Spleen (tissue), 11 donors: ENCODE results near the gene CHCHD3. TPM values are rescaled to one million over a fixed set of nuclear protein-coding genes. Genes with fewer than 3 reads are reported as not detected.

ENCODE experiments used
- DNase-seq: peaks from one replicate; pipeline ENCODE4 v3.0.0-alpha.2; 2020
- H3K27ac ChIP-seq, 8 donors: fragments of 200-600 bp; sonication (generic) in 7 of 8; 1 replicate in 4 of 8; 2 replicates in 4 of 8; pipeline versions ENCODE4 v1.5.0 to v1.8.0; 2016 to 2021; ENCODE audit warnings: inconsistent platforms in 4 of 8, mild to moderate bottlenecking in 4 of 8, moderate library complexity in 1 of 8
- H3K27me3 ChIP-seq, 7 donors: fragments of 200-600 bp; sonication (generic) in 6 of 7; replicated peaks in 1 of 7; 1 replicate in 4 of 7; 2 replicates in 3 of 7; pipeline versions ENCODE4 v1.5.0 to v1.8.0; 2016 to 2021; ENCODE audit warnings: inconsistent platforms in 3 of 7, mild to moderate bottlenecking in 1 of 7
- H3K36me3 ChIP-seq, 6 donors: fragments of 200-600 bp; sonication (generic) in 5 of 6; 1 replicate in 4 of 6; 2 replicates in 2 of 6; pipeline versions ENCODE4 v1.5.0 to v1.8.0; 2016 to 2021; ENCODE audit warnings: inconsistent platforms in 2 of 6
- H3K4me1 ChIP-seq, 6 donors: fragments of 200-600 bp; sonication (generic) in 5 of 6; 1 replicate in 3 of 6; 2 replicates in 3 of 6; pipeline versions ENCODE4 v1.5.0 to v1.8.0; 2016 to 2021; ENCODE audit warnings: inconsistent platforms in 3 of 6
- H3K4me3 ChIP-seq, 8 donors: fragments of 200-600 bp; sonication (generic) in 7 of 8; 1 replicate in 4 of 8; 2 replicates in 4 of 8; pipeline versions ENCODE4 v1.5.0 to v1.8.0; 2016 to 2021; ENCODE audit warnings: inconsistent platforms in 4 of 8, mild to moderate bottlenecking in 4 of 8, moderate library complexity in 2 of 8
- H3K9me3 ChIP-seq, 8 donors: fragments of 200-600 bp; sonication (generic) in 7 of 8; 1 replicate in 4 of 8; 2 replicates in 4 of 8; pipeline versions ENCODE4 v1.5.0 to v1.8.0; 2016 to 2021; ENCODE audit warnings: inconsistent platforms in 4 of 8
- POLR2A ChIP-seq, 3 donors: fragments of 450-650 bp; IDR thresholded peaks; one replicate each; pipeline ENCODE4 v1.5.1; 2017; ENCODE audit warnings: antibody characterized with exemption in 3 of 3, mild to moderate bottlenecking in 1 of 3
- POLR2AphosphoS5 ChIP-seq, 3 donors: sonication (generic); formaldehyde crosslinking; IDR thresholded peaks; one replicate each; pipeline ENCODE4 v1.5.1; 2017; ENCODE audit warnings: antibody characterized with exemption in 3 of 3
- WGBS, 5 donors: extraction: QIAGEN DNeasy Blood & Tissue Kit in 3 of 5; methylation state at CpG; one replicate each; pipeline versions ENCODE4 v1.1.5 to v1.1.7; 2013 to 2018; 5-methylcytosine and 5-hydroxymethylcytosine counted together
- intact Hi-C: fragments of 100-400 bp; cut with DNase I; formaldehyde crosslinking; loops from one replicate; pipeline ENCODE4 v1.15.0; 2023; ENCODE audit warnings: low total_unique reads
- polyA plus RNA-seq, 3 donors: library from polyadenylated mRNA; stranded (reverse); fragments of 200-250 nt; gene quantifications; one replicate each; pipeline ENCODE4 v1.2.1, GENCODE V29; 2013
- total RNA-seq, 7 donors: library from RNA; depleted of rRNA in 3 of 7; stranded (reverse); fragments of >200 nt in 3 of 7; fragmentation: NEBNext Ultra II Directional in 4 of 7; extraction: Animal tissue kit (Norgen Biotek cat#: 25700) in 4 of 7; gene quantifications; one replicate each; pipeline versions ENCODE4 v1.1.0 to v1.2.1, GENCODE V29; 2016 to 2021
- TF ChIP-seq, protein P1 (sequence below), 11 experiments: fragments of 200-600 bp in 7 of 11; fragments of 450-650 bp in 4 of 11; sonication (generic) in 4 of 11; IDR thresholded peaks in 8 of 11; conservative IDR thresholded peaks in 3 of 11; 1 replicate in 7 of 11; 2 replicates in 4 of 11; pipeline versions ENCODE4 v1.4.0 to v1.8.0; 2016 to 2021; ENCODE audit warnings: antibody characterized with exemption in 11 of 11, inconsistent platforms in 4 of 11, mild to moderate bottlenecking in 1 of 11
- donor health status: healthy with polysubstance abuse.
- donor health status: DM: no; HTN: no; CAD: no; lungs with moderate emphysema.
- donor health status: DM: no; HTN: no; CAD: no.
- donor health status: Bipolar disorder and iron deficiency.
- donor health status: healthy.
- donor health status: DM: no; HTN: no; CAD: no.
- donor health status: DM: yes; HTN: yes; CAD: no.

CHCHD3 gene
- total and polyA plus RNA-seq, 10 donors: 18.6 to 60.3 (median 38.8) TPM

DNA sequence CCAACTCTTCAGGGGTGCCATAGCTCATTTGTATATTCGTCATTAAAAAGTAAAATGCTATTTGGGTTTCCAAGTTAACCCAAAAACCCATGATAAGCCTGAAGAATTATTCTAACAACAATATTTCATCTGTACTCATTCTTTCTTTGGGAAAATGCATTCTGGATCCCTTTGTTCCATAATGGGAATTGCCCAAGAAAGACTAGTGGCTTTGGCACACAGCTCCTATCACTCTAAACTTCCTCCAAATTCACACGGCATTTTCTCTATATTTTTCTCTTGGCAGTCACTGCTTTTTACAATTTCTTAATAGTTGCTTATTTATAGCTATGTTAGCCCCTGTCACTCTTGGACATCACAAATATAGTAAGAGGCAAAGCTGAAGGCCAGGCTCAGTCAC is 29.1 kb downstream of the CHCHD3 start:
- no peak for TF ChIP-seq POLR2AphosphoS5 (IDR thresholded peaks at IDR 0.05)
- TF ChIP-seq, protein P1, sequence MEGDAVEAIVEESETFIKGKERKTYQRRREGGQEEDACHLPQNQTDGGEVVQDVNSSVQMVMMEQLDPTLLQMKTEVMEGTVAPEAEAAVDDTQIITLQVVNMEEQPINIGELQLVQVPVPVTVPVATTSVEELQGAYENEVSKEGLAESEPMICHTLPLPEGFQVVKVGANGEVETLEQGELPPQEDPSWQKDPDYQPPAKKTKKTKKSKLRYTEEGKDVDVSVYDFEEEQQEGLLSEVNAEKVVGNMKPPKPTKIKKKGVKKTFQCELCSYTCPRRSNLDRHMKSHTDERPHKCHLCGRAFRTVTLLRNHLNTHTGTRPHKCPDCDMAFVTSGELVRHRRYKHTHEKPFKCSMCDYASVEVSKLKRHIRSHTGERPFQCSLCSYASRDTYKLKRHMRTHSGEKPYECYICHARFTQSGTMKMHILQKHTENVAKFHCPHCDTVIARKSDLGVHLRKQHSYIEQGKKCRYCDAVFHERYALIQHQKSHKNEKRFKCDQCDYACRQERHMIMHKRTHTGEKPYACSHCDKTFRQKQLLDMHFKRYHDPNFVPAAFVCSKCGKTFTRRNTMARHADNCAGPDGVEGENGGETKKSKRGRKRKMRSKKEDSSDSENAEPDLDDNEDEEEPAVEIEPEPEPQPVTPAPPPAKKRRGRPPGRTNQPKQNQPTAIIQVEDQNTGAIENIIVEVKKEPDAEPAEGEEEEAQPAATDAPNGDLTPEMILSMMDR (IDR thresholded peaks at IDR 0.05 in 8 of 11, conservative IDR thresholded peaks at IDR 0.05 in 3 of 11): no peak
- TF ChIP-seq POLR2A (IDR thresholded peaks at IDR 0.05): no peak
- H3K9me3 ChIP-seq: no peaks in the 10 kb centered on the region
- peaks cover 0 to 33% (median 21%) of the 10 kb centered on the region in 6 donors for H3K4me1 ChIP-seq
- 79 to 82% (median 80%) methylated on average over 2 of the region's 2 CpGs for WGBS, 5 donors
- DNase-seq: no peak
- no peaks in the 10 kb centered on the region for H3K27me3 ChIP-seq
- intact Hi-C loops: no loop called here
- H3K4me3 ChIP-seq: no peak overlapping the region
- H3K36me3 ChIP-seq: no peaks in the 10 kb centered on the region
- H3K27ac ChIP-seq: peak overlapping the region in 1 of 8 donors; percentile 24

DNA sequence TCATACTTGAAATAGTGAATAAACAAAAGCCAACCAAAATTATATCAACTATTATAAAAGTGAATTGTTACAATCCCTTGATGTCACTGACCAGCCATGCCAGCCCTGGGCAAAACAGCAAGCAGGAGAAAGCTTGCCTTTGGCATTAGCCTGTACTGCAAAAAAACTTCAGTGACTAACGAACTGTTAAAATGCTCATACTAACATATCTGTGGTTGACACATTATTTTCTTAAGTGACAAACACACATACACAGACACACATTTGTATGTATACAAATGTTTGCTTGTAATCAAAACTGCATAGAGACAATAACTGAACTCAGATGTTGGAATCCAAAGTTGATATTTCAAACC is 29.5 kb downstream of the CHCHD3 start:
- H3K4me1 ChIP-seq: peaks cover 0 to 33% (median 21%) of the 10 kb centered on the region in 6 donors
- intact Hi-C loops: no loop called here
- H3K27ac ChIP-seq: no peak overlapping the region
- H3K27me3 ChIP-seq: no peaks in the 10 kb centered on the region
- no peaks in the 10 kb centered on the region for H3K9me3 ChIP-seq
- DNase-seq: no peak
- no peak for TF ChIP-seq POLR2A (IDR thresholded peaks at IDR 0.05)
- TF ChIP-seq, protein P1 (IDR thresholded peaks at IDR 0.05 in 8 of 11, conservative IDR thresholded peaks at IDR 0.05 in 3 of 11): no peak
- no peak for TF ChIP-seq POLR2AphosphoS5 (IDR thresholded peaks at IDR 0.05)
- 71 to 88% (median 81%) methylated on average over 1 of the region's 1 CpG for WGBS, 5 donors
- no peaks in the 10 kb centered on the region for H3K36me3 ChIP-seq
- no peak overlapping the region for H3K4me3 ChIP-seq

GRCh38 chr7:133051719-133052400 is 30.0 kb downstream of the CHCHD3 start:
- Histone ChIP-seq H3K4me1 (peaks cover 0 to 33% (median 20%) of the 10 kb centered on the region in 6 donors), H3K9me3 (no peaks in the 10 kb centered on the region), H3K36me3 (peaks cover 0 to 5% (median 0%) of the 10 kb centered on the region in 6 donors), H3K4me3 (no peak overlapping the region), H3K27me3 (no peaks in the 10 kb centered on the region), H3K27ac (no peak overlapping the region)
- DNase-seq: no peak
- intact Hi-C loops: no loop called here
- 83 to 90% (median 87%) methylated on average over 5 of the region's 5 CpGs for WGBS, 5 donors
- TF ChIP-seq POLR2AphosphoS5 (IDR thresholded peaks at IDR 0.05): no peak
- TF ChIP-seq POLR2A (IDR thresholded peaks at IDR 0.05): no peak
- TF ChIP-seq, protein P1 (IDR thresholded peaks at IDR 0.05 in 8 of 11, conservative IDR thresholded peaks at IDR 0.05 in 3 of 11): no peak

GRCh38 chr7:133051066-133051465 is 30.8 kb downstream of the CHCHD3 start:
- WGBS, 5 donors: 56 to 67% (median 63%) methylated on average over 2 of the region's 2 CpGs
- Histone ChIP-seq H3K4me1 (peaks cover 0 to 30% (median 19%) of the 10 kb centered on the region in 6 donors), H3K27ac (no peak overlapping the region), H3K27me3 (no peaks in the 10 kb centered on the region), H3K4me3 (no peak overlapping the region), H3K9me3 (no peaks in the 10 kb centered on the region), H3K36me3 (peaks cover 0 to 12% (median 0%) of the 10 kb centered on the region in 6 donors)
- intact Hi-C loops: no loop called here
- DNase-seq: no peak
- TF ChIP-seq POLR2AphosphoS5 (IDR thresholded peaks at IDR 0.05) (no peak), POLR2A (IDR thresholded peaks at IDR 0.05) (no peak)
- TF ChIP-seq, protein P1 (IDR thresholded peaks at IDR 0.05 in 8 of 11, conservative IDR thresholded peaks at IDR 0.05 in 3 of 11): no peak
